H9 (cell line): ENCODE data around the gene ITLN1. TPM values are rescaled to one million over a fixed set of nuclear protein-coding genes. Genes with fewer than 3 reads are reported as not detected.

Source experiments
- DNase-seq: peaks from one replicate; pipeline ENCODE4 v3.0.0-alpha.2; 2017
- H2AFZ ChIP-seq: one replicate; pipeline ENCODE4 v1.6.1; 2013; ENCODE audit warnings: mild to moderate bottlenecking, low read length, control low read depth, moderate library complexity
- H2AK5ac ChIP-seq: 2 replicates; pipeline ENCODE4 v1.6.1; 2013; ENCODE audit warnings: low read length, control low read depth, mixed read lengths; ENCODE audit not compliant: insufficient read length
- H2BK120ac ChIP-seq: one replicate; pipeline ENCODE4 v1.6.1; 2013; ENCODE audit warnings: low read depth, mild to moderate bottlenecking, low read length, control low read depth, inconsistent platforms; ENCODE audit not compliant: poor library complexity, severe bottlenecking
- H2BK12ac ChIP-seq: 2 replicates; pipeline ENCODE4 v1.6.1; 2013; ENCODE audit warnings: low read length, control low read depth, mixed read lengths, low read depth; ENCODE audit not compliant: insufficient read length
- H2BK15ac ChIP-seq: 2 replicates; pipeline ENCODE4 v1.6.1; 2013; ENCODE audit warnings: low read depth, low read length, control low read depth
- H2BK20ac ChIP-seq: one replicate; pipeline ENCODE4 v1.6.1; 2013; ENCODE audit warnings: low read depth, mild to moderate bottlenecking, low read length, control low read depth, inconsistent platforms; ENCODE audit not compliant: poor library complexity, severe bottlenecking
- H2BK5ac ChIP-seq: 2 replicates; pipeline ENCODE4 v1.6.1; 2013; ENCODE audit warnings: low read length, control low read depth, mixed read lengths; ENCODE audit not compliant: insufficient read length
- H3K14ac ChIP-seq: 2 replicates; pipeline ENCODE4 v1.6.1; 2013; ENCODE audit warnings: low read length, control low read depth; ENCODE audit not compliant: insufficient read depth
- H3K18ac ChIP-seq: 2 replicates; pipeline ENCODE4 v1.6.1; 2013; ENCODE audit warnings: low read depth, mild to moderate bottlenecking, mixed read lengths, low read length, control low read depth; ENCODE audit not compliant: insufficient read length
- H3K23ac ChIP-seq: 2 replicates; pipeline ENCODE4 v1.6.1; 2013; ENCODE audit warnings: low read length, control low read depth, mixed read lengths, low read depth; ENCODE audit not compliant: insufficient read length
- H3K23me2 ChIP-seq: 2 replicates; pipeline ENCODE4 v1.6.1; 2013; ENCODE audit warnings: low read depth, mild to moderate bottlenecking, mixed read lengths, low read length, control low read depth; ENCODE audit not compliant: insufficient read length, poor library complexity, severe bottlenecking
- H3K27ac ChIP-seq: 2 replicates; pipeline ENCODE4 v1.5.1; 2013; ENCODE audit warnings: low read length, control low read depth, mixed read lengths, low read depth; ENCODE audit not compliant: insufficient read length
- H3K27me3 ChIP-seq: 2 replicates; pipeline ENCODE4 v1.6.1; 2013; ENCODE audit warnings: low read length, control low read depth, inconsistent platforms; ENCODE audit not compliant: insufficient read depth
- H3K4ac ChIP-seq: 2 replicates; pipeline ENCODE4 v1.6.1; 2013; ENCODE audit warnings: low read depth, mild to moderate bottlenecking, control low read depth, inconsistent platforms, low read length, moderate library complexity
- H3K4me1 ChIP-seq: 2 replicates; pipeline ENCODE4 v1.6.1; 2013; ENCODE audit warnings: low read length, control low read depth, inconsistent platforms; ENCODE audit not compliant: insufficient read depth
- H3K4me2 ChIP-seq: 2 replicates; pipeline ENCODE4 v1.6.1; 2013; ENCODE audit warnings: low read length, control low read depth, mixed read lengths; ENCODE audit not compliant: insufficient read length, insufficient read depth
- H3K56ac ChIP-seq: 2 replicates; pipeline ENCODE4 v1.6.1; 2013; ENCODE audit warnings: low read depth, mild to moderate bottlenecking, mixed read lengths, low read length, control low read depth; ENCODE audit not compliant: insufficient read length
- H3K79me1 ChIP-seq: 2 replicates; pipeline ENCODE4 v1.6.1; 2013; ENCODE audit warnings: low read depth, mild to moderate bottlenecking, moderate library complexity, low read length, control low read depth, inconsistent platforms; ENCODE audit not compliant: insufficient read depth, poor library complexity, severe bottlenecking
- H3K79me2 ChIP-seq: 2 replicates; pipeline ENCODE4 v1.6.1; 2013; ENCODE audit warnings: low read length, control low read depth, inconsistent platforms; ENCODE audit not compliant: insufficient read depth
- H3K9ac ChIP-seq: 2 replicates; pipeline ENCODE4 v1.6.1; 2013; ENCODE audit warnings: low read length, control low read depth, mixed read lengths; ENCODE audit not compliant: insufficient read length; ENCODE audit errors: extremely low read depth
- H3K9me3 ChIP-seq: one replicate; pipeline ENCODE4 v1.6.1; 2013; ENCODE audit warnings: low read depth, low read length, inconsistent platforms; ENCODE audit not compliant: control insufficient read depth
- H3T11ph ChIP-seq: one replicate; pipeline ENCODE4 v1.6.1; 2013; ENCODE audit warnings: mild to moderate bottlenecking, low read length, control low read depth, inconsistent platforms
- H4K20me1 ChIP-seq: one replicate; pipeline ENCODE4 v1.6.1; 2013; ENCODE audit not compliant: control insufficient read depth, insufficient read length, insufficient read depth
- H4K5ac ChIP-seq: 2 replicates; pipeline ENCODE4 v1.6.1; 2013; ENCODE audit warnings: low read depth, mild to moderate bottlenecking, mixed read lengths, low read length, control low read depth; ENCODE audit not compliant: insufficient read length
- H4K8ac ChIP-seq: replicated peaks from 2 replicates; pipeline ENCODE4 v1.6.1; 2013; ENCODE audit warnings: low read length, control low read depth, mixed read lengths, low read depth; ENCODE audit not compliant: insufficient read length
- H4K91ac ChIP-seq: 2 replicates; pipeline ENCODE4 v1.6.1; 2013; ENCODE audit warnings: low read depth, mild to moderate bottlenecking, moderate library complexity, mixed read lengths, low read length, control low read depth; ENCODE audit not compliant: insufficient read length
- H3K27ac Mint-ChIP-seq, 3 experiments: 2 replicates in 2 of 3; 3 replicates in 1 of 3; pipeline ENCODE4 v1.8.0; 2020 to 2021; ENCODE audit warnings: mixed read lengths in 3 of 3, mild to moderate bottlenecking in 1 of 3, moderate library complexity in 1 of 3
- H3K27me3 Mint-ChIP-seq: 2 replicates; pipeline ENCODE4 v1.8.0; 2021; ENCODE audit warnings: low read depth, mild to moderate bottlenecking, moderate library complexity, mixed read lengths
- H3K36me3 Mint-ChIP-seq, 3 experiments: 2 replicates in 2 of 3; 3 replicates in 1 of 3; pipeline ENCODE4 v1.8.0; 2020 to 2021; ENCODE audit warnings: low read depth in 3 of 3, mixed read lengths in 3 of 3; ENCODE audit not compliant: insufficient read depth in 1 of 3
- H3K4me1 Mint-ChIP-seq, 2 experiments: 2 replicates each; pipeline ENCODE4 v1.8.0; 2020; ENCODE audit warnings: mixed read lengths in 2 of 2
- H3K4me3 Mint-ChIP-seq, 2 experiments: 2 replicates in 1 of 2; 3 replicates in 1 of 2; pipeline ENCODE4 v1.8.0; 2020 to 2021; ENCODE audit warnings: mild to moderate bottlenecking in 2 of 2, mixed read lengths in 2 of 2, moderate library complexity in 1 of 2
- H3K9me3 Mint-ChIP-seq, 2 experiments: 2 replicates in 1 of 2; 3 replicates in 1 of 2; pipeline ENCODE4 v1.8.0; 2020; ENCODE audit warnings: mild to moderate bottlenecking in 2 of 2, mixed read lengths in 2 of 2, moderate library complexity in 1 of 2
- CTCF ChIP-seq: fragments of 200-600 bp; sonication (generic); conservative IDR thresholded peaks from 3 replicates; pipeline ENCODE4 v1.8.0; 2021; ENCODE audit warnings: antibody characterized with exemption, mild to moderate bottlenecking
- WGBS: extraction: QIAGEN DNeasy Blood & Tissue Kit; methylation state at CpG from one replicate; pipeline ENCODE4 v1.1.7; 2013; ENCODE audit warnings: missing lambda C conversion rate, low lambda C conversion rate, mixed read lengths; ENCODE audit not compliant: insufficient read length; ENCODE audit errors: extremely low coverage; 5-methylcytosine and 5-hydroxymethylcytosine counted together
- total RNA-seq: library from RNA; stranded (reverse); gene quantifications from 2 replicates; pipeline ENCODE4 v1.2.1, GENCODE V29; 2021

The ITLN1 gene
- total RNA-seq, 1 experiment from 2014 or later: not detected

DNA sequence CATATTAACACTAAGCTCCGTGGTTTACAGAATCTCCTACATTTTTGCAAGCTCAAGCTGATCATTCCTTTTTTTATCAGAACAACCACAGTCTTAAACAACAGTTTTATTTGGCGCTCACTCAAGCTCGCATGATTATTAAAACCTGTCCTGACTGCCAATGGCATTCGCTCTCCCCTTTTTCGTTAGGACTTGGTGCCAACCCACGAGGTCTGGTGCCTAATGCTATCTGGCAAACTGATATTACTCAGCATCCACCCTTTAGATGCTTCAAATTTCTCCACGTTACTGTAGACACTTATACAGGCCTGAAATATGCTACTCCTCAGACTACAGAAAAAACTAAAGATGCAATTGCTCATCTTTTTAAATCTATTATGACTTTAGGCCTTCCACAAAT lies 23.0 kb upstream of the ITLN1 start:
- Histone ChIP-seq H3K27ac (no peak overlapping the region), H3K9ac (no peak overlapping the region), H2BK15ac (no peak overlapping the region), H3K23me2 (no peaks in the 10 kb centered on the region), H3K4ac (no peak overlapping the region), H3K18ac (no peak overlapping the region), H2BK120ac (no peak overlapping the region), H2AFZ (no peak overlapping the region), H3K56ac (no peak overlapping the region), H4K8ac (no peak overlapping the region), H3K79me2 (no peaks in the 10 kb centered on the region), H3T11ph (no peak overlapping the region), H2AK5ac (no peak overlapping the region), H3K4me2 (no peak overlapping the region), H4K91ac (no peak overlapping the region), H3K9me3 (no peaks in the 10 kb centered on the region), H2BK20ac (no peak overlapping the region), H2BK12ac (no peak overlapping the region), H3K14ac (no peak overlapping the region), H3K23ac (no peak overlapping the region), H3K79me1 (no peaks in the 10 kb centered on the region), H4K5ac (no peak overlapping the region), H4K20me1 (no peaks in the 10 kb centered on the region), H3K27me3 (no peaks in the 10 kb centered on the region), H2BK5ac (no peak overlapping the region), H3K4me1 (no peaks in the 10 kb centered on the region)
- DNase-seq: no peak
- no CpG with 5 or more reads among the region's 7 CpGs for WGBS
- Mint-ChIP-seq H3K4me1 (peaks cover 11 to 13% of the 10 kb centered on the region in 2 experiments), H3K27ac (no peak overlapping the region), H3K9me3 (no peaks in the 10 kb centered on the region), H3K4me3 (no peak overlapping the region), H3K27me3 (no peaks in the 10 kb centered on the region; the same call in 1 of the 2 replicates), H3K36me3 (no peaks in the 10 kb centered on the region)
- no peak for TF ChIP-seq CTCF
